GM23338 (cell line): Measurements from ENCODE around the gene SLC37A3. TPM values are rescaled to one million over a fixed set of nuclear protein-coding genes. Genes with fewer than 3 reads are reported as not detected.

Experiments used
- ATAC-seq: fragments of 200-7000 bp; cut with Tn5 transposase; 3 replicates; pipeline ENCODE4 v1.9.1; 2020
- DNase-seq: peaks from one replicate; pipeline ENCODE4 v3.0.0-alpha.2; 2015; ENCODE audit warnings: low spot score
- H2AFZ ChIP-seq: fragments of 200-600 bp; sonication (generic); 2 replicates; pipeline ENCODE4 v1.8.0; 2016; ENCODE audit warnings: antibody characterized with exemption, mild to moderate bottlenecking, moderate library complexity
- H3F3A ChIP-seq: fragments of 200-600 bp; sonication (generic); replicated peaks from 2 replicates; pipeline ENCODE4 v1.8.0; 2017; ENCODE audit warnings: antibody characterized with exemption, mixed run types, low read depth
- H3K27ac ChIP-seq: fragments of 200-600 bp; sonication (generic); 2 replicates; pipeline ENCODE4 v1.6.1; 2016; ENCODE audit warnings: low read depth
- H3K27me3 ChIP-seq: fragments of 200-600 bp; sonication (generic); 2 replicates; pipeline ENCODE4 v1.8.0; 2016; ENCODE audit warnings: mild to moderate bottlenecking, mixed run types, moderate library complexity; ENCODE audit not compliant: insufficient read depth
- H3K36me3 ChIP-seq: fragments of 200-600 bp; sonication (generic); 2 replicates; pipeline ENCODE4 v1.8.0; 2016; ENCODE audit warnings: mild to moderate bottlenecking; ENCODE audit not compliant: insufficient read depth
- H3K4me1 ChIP-seq: fragments of 200-600 bp; sonication (generic); 2 replicates; pipeline ENCODE4 v1.8.0; 2016; ENCODE audit warnings: mild to moderate bottlenecking, moderate library complexity; ENCODE audit not compliant: insufficient read depth
- H3K4me2 ChIP-seq: fragments of 200-600 bp; sonication (generic); 2 replicates; pipeline ENCODE4 v1.7.1; 2017; ENCODE audit warnings: mixed run types
- H3K4me3 ChIP-seq: fragments of 200-600 bp; sonication (generic); 2 replicates; pipeline ENCODE4 v1.6.1; 2016; ENCODE audit warnings: mixed run types
- H3K79me2 ChIP-seq: fragments of 200-600 bp; sonication (generic); replicated peaks from 2 replicates; pipeline ENCODE4 v1.8.0; 2017; ENCODE audit warnings: mild to moderate bottlenecking; ENCODE audit not compliant: insufficient read depth
- H3K9me2 ChIP-seq: fragments of 200-600 bp; sonication (generic); 2 replicates; pipeline ENCODE4 v1.8.0; 2017; ENCODE audit not compliant: insufficient read depth
- H4K20me1 ChIP-seq: fragments of 200-600 bp; sonication (generic); replicated peaks from 2 replicates; pipeline ENCODE4 v1.8.0; 2017; ENCODE audit warnings: mild to moderate bottlenecking; ENCODE audit not compliant: insufficient read depth
- H3K27ac Mint-ChIP-seq: 2 replicates; pipeline ENCODE4 v1.8.0; 2020; ENCODE audit warnings: inconsistent platforms, mild to moderate bottlenecking, moderate library complexity, mixed read lengths
- H3K27me3 Mint-ChIP-seq: 3 replicates; pipeline ENCODE4 v1.8.0; 2022; ENCODE audit warnings: low read depth, mild to moderate bottlenecking, moderate library complexity, mixed read lengths, inconsistent platforms; ENCODE audit not compliant: insufficient read depth, poor library complexity
- H3K36me3 Mint-ChIP-seq: 3 replicates; pipeline ENCODE4 v1.8.0; 2021; ENCODE audit warnings: low read depth, mild to moderate bottlenecking, inconsistent platforms, moderate library complexity, mixed read lengths
- H3K4me1 Mint-ChIP-seq: 3 replicates; pipeline ENCODE4 v1.8.0; 2020; ENCODE audit warnings: mild to moderate bottlenecking, inconsistent platforms, mixed read lengths
- H3K4me3 Mint-ChIP-seq: 3 replicates; pipeline ENCODE4 v1.8.0; 2021; ENCODE audit warnings: moderate library complexity, mild to moderate bottlenecking, inconsistent platforms, mixed read lengths
- H3K9me3 Mint-ChIP-seq: 3 replicates; pipeline ENCODE4 v1.8.0; 2020; ENCODE audit warnings: moderate library complexity, mild to moderate bottlenecking, inconsistent platforms, mixed read lengths
- CREB1 ChIP-seq: fragments of 250-450 bp; sonication (Bioruptor Pico); IDR thresholded peaks from 2 replicates; pipeline ENCODE4 v1.5.0; 2020; ENCODE audit warnings: low read depth, mild to moderate bottlenecking, moderate library complexity
- EZH2 ChIP-seq: fragments of 200-600 bp; sonication (generic); IDR thresholded peaks from one replicate; pipeline ENCODE4 v1.8.0; 2017; ENCODE audit warnings: antibody characterized with exemption, mild to moderate bottlenecking, low read depth; ENCODE audit not compliant: unreplicated experiment
- EZH2phosphoT487 ChIP-seq: fragments of 200-600 bp; sonication (generic); IDR thresholded peaks from one replicate; pipeline ENCODE4 v1.8.1; 2018; ENCODE audit warnings: antibody characterized with exemption; ENCODE audit not compliant: unreplicated experiment
- JUNB ChIP-seq: IDR thresholded peaks from one replicate; pipeline ENCODE4 v1.6.1; 2016; ENCODE audit warnings: antibody characterized with exemption; ENCODE audit not compliant: unreplicated experiment
- NANOG ChIP-seq: IDR thresholded peaks from 2 replicates; pipeline ENCODE4 v1.6.1; 2016; ENCODE audit warnings: antibody characterized with exemption, borderline replicate concordance
- POLR2AphosphoS5 ChIP-seq: IDR thresholded peaks from 2 replicates; pipeline ENCODE4 v1.6.1; 2016; ENCODE audit warnings: antibody characterized with exemption, low read depth
- STAT1 ChIP-seq: IDR thresholded peaks from one replicate; pipeline ENCODE4 v1.6.1; 2016; ENCODE audit warnings: antibody characterized with exemption; ENCODE audit not compliant: unreplicated experiment
- ZNF114 ChIP-seq: fragments of 250-450 bp; sonication (Bioruptor Pico); IDR thresholded peaks from 2 replicates; pipeline ENCODE4 v1.5.0; 2020; ENCODE audit warnings: mild to moderate bottlenecking, moderate library complexity
- ZNF331 ChIP-seq: fragments of 250-450 bp; sonication (Bioruptor Pico); IDR thresholded peaks from 2 replicates; pipeline ENCODE4 v1.5.0; 2020; ENCODE audit warnings: low read depth, mild to moderate bottlenecking, moderate library complexity
- ZNF462 ChIP-seq: fragments of 250-450 bp; sonication (Bioruptor Pico); IDR thresholded peaks from 2 replicates; pipeline ENCODE4 v1.5.0; 2020; ENCODE audit warnings: mild to moderate bottlenecking, moderate library complexity
- polyA plus RNA-seq: library from polyadenylated mRNA; unstranded; fragments of >200 nt; fragmentation: Nextera tagmentation; extraction: Ambion mirVana; gene quantifications from 2 replicates; pipeline ENCODE4 v1.2.1, GENCODE V29; 2016
- total RNA-seq: library from RNA; depleted of rRNA; stranded (reverse); fragments of >200 nt; shearing (Covaris generic); gene quantifications from 2 replicates; pipeline ENCODE4 v1.2.3, GENCODE V29; 2014
- TF ChIP-seq, protein P1 (sequence below): IDR thresholded peaks from one replicate; pipeline ENCODE4 v1.6.1; 2018; ENCODE audit warnings: antibody characterized with exemption; ENCODE audit not compliant: unreplicated experiment
- TF ChIP-seq, protein P2 (sequence below): IDR thresholded peaks from 2 replicates; pipeline ENCODE4 v1.6.1; 2016; ENCODE audit warnings: antibody characterized with exemption
- TF ChIP-seq, protein P3 (sequence below), 2 experiments: fragments of 200-600 bp in 1 of 2; sonication (generic) in 1 of 2; conservative IDR thresholded peaks; 2 replicates each; pipeline versions ENCODE4 v1.5.1 to v1.6.1; 2016 to 2017; ENCODE audit warnings: antibody characterized with exemption in 2 of 2, low read depth in 2 of 2, mild to moderate bottlenecking in 2 of 2, moderate library complexity in 1 of 2

Gene SLC37A3
- total and polyA plus RNA-seq, 2 experiments from 2014 or later: 35.6 to 86.2 TPM

DNA sequence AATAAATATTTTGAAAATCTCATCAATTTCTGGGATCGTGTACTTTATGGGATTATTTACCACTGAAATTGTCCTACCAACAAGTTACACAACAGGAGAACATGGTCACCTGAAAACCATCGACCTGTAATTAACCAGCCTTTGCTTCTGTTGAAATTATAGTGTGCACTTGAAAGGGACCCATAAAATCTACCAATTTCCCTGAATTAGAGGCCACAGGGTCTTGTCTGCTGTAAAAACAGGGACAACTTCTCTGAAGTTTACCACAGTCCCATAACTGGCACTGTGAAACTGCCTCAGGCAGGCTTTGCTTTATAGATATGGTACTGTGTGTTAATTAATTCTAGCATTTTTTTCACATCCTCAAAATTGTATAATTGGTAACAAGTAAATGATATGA is 43.2 kb upstream of the SLC37A3 start:
- no peak overlapping the region for H3K4me3 Mint-ChIP-seq
- H3K79me2 ChIP-seq: no peaks in the 10 kb centered on the region
- no peak overlapping the region for H3K4me3 ChIP-seq
- H4K20me1 ChIP-seq: no peaks in the 10 kb centered on the region
- no peak overlapping the region for H2AFZ ChIP-seq
- no peak overlapping the region for H3K27ac ChIP-seq
- no peaks in the 10 kb centered on the region for H3K4me1 ChIP-seq
- DNase-seq (no peak), ATAC-seq (no peak)
- no peak overlapping the region for H3K4me2 ChIP-seq
- no peak overlapping the region for H3K27ac Mint-ChIP-seq
- no peaks in the 10 kb centered on the region; the same call in 2 of the 3 replicates for H3K9me3 Mint-ChIP-seq
- H3K36me3 ChIP-seq: no peaks in the 10 kb centered on the region
- peaks cover 8% of the 10 kb centered on the region; the same call in 2 of the 3 replicates for H3K36me3 Mint-ChIP-seq
- H3K9me2 ChIP-seq: no peaks in the 10 kb centered on the region
- no peaks in the 10 kb centered on the region for H3K27me3 ChIP-seq
- peaks cover 5% of the 10 kb centered on the region for H3K27me3 Mint-ChIP-seq
- TF ChIP-seq ZNF462 (CRISPR knock-in tag) (no peak), NANOG (no peak), ZNF331 (CRISPR knock-in tag) (no peak), EZH2 (no peak), JUNB (no peak), POLR2AphosphoS5 (no peak), ZNF114 (CRISPR knock-in tag) (no peak), STAT1 (no peak), CREB1 (CRISPR knock-in tag) (no peak), EZH2phosphoT487 (no peak)
- TF ChIP-seq, protein P1, sequence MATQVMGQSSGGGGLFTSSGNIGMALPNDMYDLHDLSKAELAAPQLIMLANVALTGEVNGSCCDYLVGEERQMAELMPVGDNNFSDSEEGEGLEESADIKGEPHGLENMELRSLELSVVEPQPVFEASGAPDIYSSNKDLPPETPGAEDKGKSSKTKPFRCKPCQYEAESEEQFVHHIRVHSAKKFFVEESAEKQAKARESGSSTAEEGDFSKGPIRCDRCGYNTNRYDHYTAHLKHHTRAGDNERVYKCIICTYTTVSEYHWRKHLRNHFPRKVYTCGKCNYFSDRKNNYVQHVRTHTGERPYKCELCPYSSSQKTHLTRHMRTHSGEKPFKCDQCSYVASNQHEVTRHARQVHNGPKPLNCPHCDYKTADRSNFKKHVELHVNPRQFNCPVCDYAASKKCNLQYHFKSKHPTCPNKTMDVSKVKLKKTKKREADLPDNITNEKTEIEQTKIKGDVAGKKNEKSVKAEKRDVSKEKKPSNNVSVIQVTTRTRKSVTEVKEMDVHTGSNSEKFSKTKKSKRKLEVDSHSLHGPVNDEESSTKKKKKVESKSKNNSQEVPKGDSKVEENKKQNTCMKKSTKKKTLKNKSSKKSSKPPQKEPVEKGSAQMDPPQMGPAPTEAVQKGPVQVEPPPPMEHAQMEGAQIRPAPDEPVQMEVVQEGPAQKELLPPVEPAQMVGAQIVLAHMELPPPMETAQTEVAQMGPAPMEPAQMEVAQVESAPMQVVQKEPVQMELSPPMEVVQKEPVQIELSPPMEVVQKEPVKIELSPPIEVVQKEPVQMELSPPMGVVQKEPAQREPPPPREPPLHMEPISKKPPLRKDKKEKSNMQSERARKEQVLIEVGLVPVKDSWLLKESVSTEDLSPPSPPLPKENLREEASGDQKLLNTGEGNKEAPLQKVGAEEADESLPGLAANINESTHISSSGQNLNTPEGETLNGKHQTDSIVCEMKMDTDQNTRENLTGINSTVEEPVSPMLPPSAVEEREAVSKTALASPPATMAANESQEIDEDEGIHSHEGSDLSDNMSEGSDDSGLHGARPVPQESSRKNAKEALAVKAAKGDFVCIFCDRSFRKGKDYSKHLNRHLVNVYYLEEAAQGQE: no peak
- TF ChIP-seq, protein P2, sequence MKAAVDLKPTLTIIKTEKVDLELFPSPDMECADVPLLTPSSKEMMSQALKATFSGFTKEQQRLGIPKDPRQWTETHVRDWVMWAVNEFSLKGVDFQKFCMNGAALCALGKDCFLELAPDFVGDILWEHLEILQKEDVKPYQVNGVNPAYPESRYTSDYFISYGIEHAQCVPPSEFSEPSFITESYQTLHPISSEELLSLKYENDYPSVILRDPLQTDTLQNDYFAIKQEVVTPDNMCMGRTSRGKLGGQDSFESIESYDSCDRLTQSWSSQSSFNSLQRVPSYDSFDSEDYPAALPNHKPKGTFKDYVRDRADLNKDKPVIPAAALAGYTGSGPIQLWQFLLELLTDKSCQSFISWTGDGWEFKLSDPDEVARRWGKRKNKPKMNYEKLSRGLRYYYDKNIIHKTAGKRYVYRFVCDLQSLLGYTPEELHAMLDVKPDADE: no peak
- TF ChIP-seq, protein P3, sequence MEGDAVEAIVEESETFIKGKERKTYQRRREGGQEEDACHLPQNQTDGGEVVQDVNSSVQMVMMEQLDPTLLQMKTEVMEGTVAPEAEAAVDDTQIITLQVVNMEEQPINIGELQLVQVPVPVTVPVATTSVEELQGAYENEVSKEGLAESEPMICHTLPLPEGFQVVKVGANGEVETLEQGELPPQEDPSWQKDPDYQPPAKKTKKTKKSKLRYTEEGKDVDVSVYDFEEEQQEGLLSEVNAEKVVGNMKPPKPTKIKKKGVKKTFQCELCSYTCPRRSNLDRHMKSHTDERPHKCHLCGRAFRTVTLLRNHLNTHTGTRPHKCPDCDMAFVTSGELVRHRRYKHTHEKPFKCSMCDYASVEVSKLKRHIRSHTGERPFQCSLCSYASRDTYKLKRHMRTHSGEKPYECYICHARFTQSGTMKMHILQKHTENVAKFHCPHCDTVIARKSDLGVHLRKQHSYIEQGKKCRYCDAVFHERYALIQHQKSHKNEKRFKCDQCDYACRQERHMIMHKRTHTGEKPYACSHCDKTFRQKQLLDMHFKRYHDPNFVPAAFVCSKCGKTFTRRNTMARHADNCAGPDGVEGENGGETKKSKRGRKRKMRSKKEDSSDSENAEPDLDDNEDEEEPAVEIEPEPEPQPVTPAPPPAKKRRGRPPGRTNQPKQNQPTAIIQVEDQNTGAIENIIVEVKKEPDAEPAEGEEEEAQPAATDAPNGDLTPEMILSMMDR (conservative IDR thresholded peaks at IDR 0.05; ENCODE audit: low read depth in 2 of 2): no peak
- H3K4me1 Mint-ChIP-seq: no peaks in the 10 kb centered on the region; the same call in 1 of the 3 replicates
- H3F3A ChIP-seq: no peaks in the 10 kb centered on the region
